Activated naive CD4-positive, alpha-beta T cell treated with anti-CD3 and anti-CD28 coated beads, Interleukin-2, amount 10 ng/mL, durations not matched to agents 7 days and 5 days (primary cell): ENCODE results near the gene ITPR3.

Source experiments
- CTCF ChIA-PET: fragments of 350-600 bp; sonication (Branson Sonifier 250); formaldehyde crosslinking; loops from one replicate; lab custom pipeline; 2021; ENCODE audit warnings: antibody characterized with exemption; lab: Charles Lee
- DNase-seq: peaks from one replicate; pipeline ENCODE4 v3.0.0-alpha.2; 2020
- H3K27ac Mint-ChIP-seq: one replicate; pipeline ENCODE4 v1.8.0; 2021; ENCODE audit warnings: mild to moderate bottlenecking, moderate library complexity, mixed read lengths
- H3K27me3 Mint-ChIP-seq: one replicate; pipeline ENCODE4 v1.8.0; 2021; ENCODE audit warnings: mild to moderate bottlenecking, mixed read lengths
- H3K36me3 Mint-ChIP-seq: one replicate; pipeline ENCODE4 v1.8.0; 2021; ENCODE audit warnings: mixed read lengths
- H3K4me1 Mint-ChIP-seq: one replicate; pipeline ENCODE4 v1.8.0; 2021; ENCODE audit warnings: mixed read lengths
- H3K4me3 Mint-ChIP-seq: one replicate; pipeline ENCODE4 v1.8.0; 2021; ENCODE audit warnings: mild to moderate bottlenecking, moderate library complexity, mixed read lengths
- H3K9me3 Mint-ChIP-seq: one replicate; pipeline ENCODE4 v1.8.0; 2021; ENCODE audit warnings: mixed read lengths

The ITPR3 gene

DNA sequence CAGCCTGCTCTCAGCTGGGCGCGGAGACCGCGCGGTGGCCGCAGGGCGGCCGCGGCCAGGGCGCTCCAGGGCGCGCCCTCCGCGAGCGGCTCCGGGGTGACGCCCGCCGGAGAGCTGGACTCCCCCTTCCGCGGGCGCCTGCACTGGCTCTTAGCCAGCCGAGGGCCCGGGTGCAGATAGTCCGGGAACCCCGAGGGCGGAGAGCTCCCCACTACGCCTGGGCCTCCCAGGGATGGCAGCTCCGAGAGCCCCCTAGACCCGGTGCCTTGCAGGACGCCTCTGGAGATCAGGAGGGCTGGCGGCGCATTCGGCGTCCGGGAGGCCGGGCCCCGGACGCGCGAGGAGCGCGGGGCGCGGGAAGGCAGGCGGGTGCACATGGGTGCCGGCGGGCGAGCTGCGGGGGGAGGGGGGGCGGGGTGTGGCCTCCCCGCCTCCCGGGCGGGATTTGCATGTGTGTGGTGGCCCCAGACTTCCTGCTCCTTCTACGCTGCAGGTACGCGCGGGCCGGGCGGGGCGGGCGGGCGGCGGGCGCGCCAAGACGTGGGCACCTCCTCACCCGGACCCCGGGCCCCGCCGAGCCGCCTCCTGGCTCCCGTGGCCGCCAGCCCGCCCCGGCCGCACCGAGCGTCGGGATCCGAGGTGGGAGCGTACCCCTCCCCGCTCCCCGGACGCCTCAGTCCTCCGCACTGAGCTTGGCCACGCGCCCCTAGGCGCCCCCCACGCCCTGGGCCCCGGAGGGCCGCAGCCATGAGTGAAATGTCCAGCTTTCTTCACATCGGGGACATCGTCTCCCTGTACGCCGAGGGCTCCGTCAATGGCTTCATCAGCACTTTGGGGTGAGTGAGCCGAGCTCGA is at the start of gene ITPR3:
TSS of gene ITPR3 (plus strand) at position 467 of the 855 bp plus-strand sequence. CDS start at position 748, 281 bp downstream.
- DNase-seq: peak; percentile 86
- peaks cover 66% of the 10 kb centered on the region for H3K4me1 Mint-ChIP-seq
- no peaks in the 10 kb centered on the region for H3K27me3 Mint-ChIP-seq
- CTCF ChIA-PET: interaction anchor here (0.5 to 2.3 kb wide), 7 partner anchors 10 to 80 kb away, joined by 3 to 12 read pairs (median 6); no protein-coding TSS in a partner anchor
- peak within 1 kb of the TSS; percentile 95 for H3K27ac Mint-ChIP-seq
- H3K36me3 Mint-ChIP-seq: peaks cover 19% of the 10 kb centered on the region
- peak within 1 kb of the TSS; percentile 93 for H3K4me3 Mint-ChIP-seq
- no peaks in the 10 kb centered on the region for H3K9me3 Mint-ChIP-seq

DNA sequence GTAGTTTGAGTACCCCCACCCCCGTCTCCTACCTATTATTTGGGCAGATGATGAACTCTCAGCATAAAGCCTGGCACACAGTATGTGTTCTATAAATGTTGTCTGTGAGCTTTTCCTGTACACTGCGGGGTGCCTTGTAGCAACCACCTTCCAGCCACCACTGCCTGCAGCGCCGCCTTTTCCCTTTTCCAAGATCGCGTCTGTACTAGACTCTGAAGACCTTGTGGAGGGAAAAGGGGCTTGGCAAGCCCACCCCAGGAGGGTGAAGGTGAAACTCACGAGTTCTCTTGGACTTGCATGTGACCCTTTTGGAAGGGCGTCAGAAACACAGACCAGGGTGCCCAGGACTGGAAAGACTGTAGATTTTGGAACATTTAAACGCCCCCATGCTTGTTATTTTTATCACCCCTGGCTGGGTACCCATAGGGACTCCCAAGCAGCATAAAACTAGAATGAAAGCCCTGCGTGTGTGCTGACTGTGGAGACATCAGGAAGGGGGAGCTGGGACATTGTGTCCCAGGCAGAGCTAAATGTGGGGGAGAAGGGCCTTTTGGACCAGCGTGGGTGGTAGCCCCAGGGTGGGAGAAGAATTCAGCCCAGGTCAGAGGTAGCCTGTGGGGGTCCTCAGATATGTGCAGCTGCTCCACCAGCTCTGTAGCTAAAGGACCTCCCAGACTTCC is 49.3 kb upstream of the ITPR3 start:
- Mint-ChIP-seq H3K27ac (peak overlapping the region; percentile 100), H3K27me3 (no peaks in the 10 kb centered on the region), H3K4me1 (peaks cover 70% of the 10 kb centered on the region), H3K4me3 (peak overlapping the region; percentile 86), H3K9me3 (no peaks in the 10 kb centered on the region), H3K36me3 (peaks cover 60% of the 10 kb centered on the region)
- no peak for DNase-seq
- CTCF ChIA-PET: interaction anchor here (1.0 to 1.5 kb wide), 3 partner anchors 13 to 154 kb away, joined by 3 to 5 read pairs (median 3); partner anchors contain the start of gene CUTA

GRCh38 chr6:33575211-33575610 is 45.9 kb upstream of the ITPR3 start:
- H3K4me3 Mint-ChIP-seq: no peak overlapping the region
- H3K9me3 Mint-ChIP-seq: no peaks in the 10 kb centered on the region
- H3K27ac Mint-ChIP-seq: peak overlapping the region; percentile 77
- H3K27me3 Mint-ChIP-seq: no peaks in the 10 kb centered on the region
- H3K4me1 Mint-ChIP-seq: peaks cover 68% of the 10 kb centered on the region
- no peak for DNase-seq
- peaks cover 58% of the 10 kb centered on the region for H3K36me3 Mint-ChIP-seq
- CTCF ChIA-PET: no interaction called here

GRCh38 chr6:33576668-33577067 is 44.5 kb upstream of the ITPR3 start:
- peak overlapping the region; percentile 94 for H3K27ac Mint-ChIP-seq
- DNase-seq: no peak
- H3K4me1 Mint-ChIP-seq: peaks cover 59% of the 10 kb centered on the region
- H3K27me3 Mint-ChIP-seq: no peaks in the 10 kb centered on the region
- H3K36me3 Mint-ChIP-seq: peaks cover 50% of the 10 kb centered on the region
- H3K9me3 Mint-ChIP-seq: no peaks in the 10 kb centered on the region
- H3K4me3 Mint-ChIP-seq: peak overlapping the region; percentile 94
- CTCF ChIA-PET: interaction anchor here (0.9 to 1.0 kb wide), 2 partner anchors 10 to 122 kb away, joined by 3 read pairs; partner anchors contain the start of gene ZBTB9

DNA sequence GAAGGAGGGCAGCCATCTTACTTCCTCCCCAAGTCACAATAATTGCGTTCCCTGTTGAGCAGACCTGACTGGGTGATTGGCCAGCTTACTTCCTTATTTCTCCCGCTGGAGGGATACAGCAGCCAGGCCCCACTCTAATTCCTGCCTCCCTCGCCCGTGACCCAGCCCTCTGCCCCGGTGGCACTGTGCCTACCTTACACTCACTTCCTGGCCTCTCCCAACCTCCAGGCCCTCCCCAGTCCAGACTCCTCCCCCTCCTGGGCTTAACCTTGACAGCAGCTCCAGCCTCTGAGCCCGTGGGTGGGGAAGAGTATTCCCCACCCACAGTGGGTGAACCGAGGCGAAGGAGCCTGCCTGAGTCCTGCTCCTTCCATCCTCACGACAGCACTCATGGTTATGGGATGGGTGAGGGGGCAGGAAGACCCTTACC is 44.0 kb upstream of the ITPR3 start:
- Mint-ChIP-seq H3K27ac (peak overlapping the region; percentile 94), H3K4me3 (peak overlapping the region; percentile 94)
- CTCF ChIA-PET: interaction anchor here (0.6 to 1.0 kb wide), 3 partner anchors 9 to 300 kb away, joined by 3 read pairs; partner anchors contain the start of gene ZBTB9

GRCh38 chr6:33577718-33578117 is 43.4 kb upstream of the ITPR3 start:
- CTCF ChIA-PET: interaction anchor here (0.6 kb wide), 1 partner anchor 300 kb away, joined by 3 read pairs; no protein-coding TSS in a partner anchor
- no peaks in the 10 kb centered on the region for H3K27me3 Mint-ChIP-seq
- H3K27ac Mint-ChIP-seq: peak overlapping the region; percentile 94
- H3K4me1 Mint-ChIP-seq: peaks cover 50% of the 10 kb centered on the region
- peak overlapping the region; percentile 94 for H3K4me3 Mint-ChIP-seq
- DNase-seq: no peak
- no peaks in the 10 kb centered on the region for H3K9me3 Mint-ChIP-seq
- H3K36me3 Mint-ChIP-seq: peaks cover 41% of the 10 kb centered on the region

More for the DNA sequence above, 44.0 kb upstream of the ITPR3 start:
- peak; percentile 61 for DNase-seq
- Mint-ChIP-seq H3K4me1 (peaks cover 55% of the 10 kb centered on the region), H3K36me3 (peaks cover 45% of the 10 kb centered on the region), H3K27me3 (no peaks in the 10 kb centered on the region), H3K9me3 (no peaks in the 10 kb centered on the region)

DNA sequence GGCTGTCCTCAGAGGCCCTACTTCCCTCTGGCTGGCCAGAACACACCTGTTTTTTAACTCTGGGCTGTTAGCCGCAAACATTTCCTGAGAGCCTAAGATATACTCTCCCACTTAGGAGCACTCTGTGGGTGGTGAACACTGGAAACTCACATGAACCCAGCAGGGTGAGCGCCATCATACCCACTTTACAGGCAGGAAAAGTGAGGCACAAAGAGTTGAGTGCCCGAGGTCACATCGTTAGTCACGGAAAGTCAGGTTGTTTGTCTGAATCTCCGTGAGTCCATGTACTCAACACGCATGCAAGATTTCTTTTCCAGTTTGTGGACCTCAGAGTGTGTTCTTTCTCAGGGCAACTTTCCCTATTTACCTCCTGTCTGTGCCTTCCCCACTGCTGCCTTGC is 43.0 kb upstream of the ITPR3 start:
- H3K36me3 Mint-ChIP-seq: peaks cover 41% of the 10 kb centered on the region
- H3K9me3 Mint-ChIP-seq: no peaks in the 10 kb centered on the region
- CTCF ChIA-PET: interaction anchor here (0.9 to 3.2 kb wide), 5 partner anchors 30 to 160 kb away, joined by 3 to 9 read pairs (median 6); partner anchors contain the start of genes CUTA and ZBTB9

DNA sequence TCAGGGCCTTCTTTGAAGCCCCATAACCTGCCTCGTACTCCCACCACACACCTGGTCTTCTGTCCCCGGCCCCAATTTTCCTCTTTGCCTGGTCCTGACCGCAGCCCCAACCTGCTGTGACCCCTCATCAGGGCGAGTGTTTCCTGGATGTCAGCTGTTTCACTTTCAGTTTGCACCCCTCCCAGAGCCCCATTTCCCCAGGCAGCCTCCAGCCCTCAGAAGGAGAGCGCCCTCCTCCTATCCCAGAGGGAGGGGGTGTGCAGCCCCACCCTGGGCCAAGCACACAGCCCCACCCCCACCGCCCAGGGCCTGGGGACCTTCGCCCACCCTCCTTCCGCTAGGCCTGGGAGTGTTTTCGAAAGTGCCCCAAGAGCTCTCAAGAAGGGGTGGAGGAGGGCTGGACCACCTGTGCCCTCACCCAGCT is 42.5 kb upstream of the ITPR3 start:
- Mint-ChIP-seq H3K36me3 (peaks cover 40% of the 10 kb centered on the region), H3K27me3 (no peaks in the 10 kb centered on the region), H3K27ac (peak overlapping the region; percentile 94), H3K9me3 (no peaks in the 10 kb centered on the region), H3K4me1 (peaks cover 54% of the 10 kb centered on the region), H3K4me3 (peak overlapping the region; percentile 94)
- peak; percentile 83 for DNase-seq
- CTCF ChIA-PET: interaction anchor here (0.9 to 3.2 kb wide), 7 partner anchors 29 to 160 kb away, joined by 3 to 9 read pairs (median 6); partner anchors contain the start of genes CUTA and ZBTB9

More for the DNA sequence above, 43.0 kb upstream of the ITPR3 start:
- Mint-ChIP-seq H3K4me1 (peaks cover 51% of the 10 kb centered on the region), H3K27me3 (no peaks in the 10 kb centered on the region), H3K27ac (peak overlapping the region; percentile 94), H3K4me3 (peak overlapping the region; percentile 94)
- no peak for DNase-seq

- Mint-ChIP-seq H3K27ac (peak within 1 kb of the TSS; percentile 94), H3K27me3 (no peaks in the 10 kb centered on the region), H3K4me1 (peaks cover 51% of the 10 kb centered on the region), H3K9me3 (no peaks in the 10 kb centered on the region), H3K36me3 (peaks cover 28% of the 10 kb centered on the region), H3K4me3 (peak within 1 kb of the TSS; percentile 94)
- DNase-seq: peak; percentile 93
- CTCF ChIA-PET: interaction anchor here (0.6 to 3.2 kb wide), 11 partner anchors 10 to 319 kb away, joined by 3 to 9 read pairs (median 5); partner anchors contain the start of genes CUTA and ZBTB9
Measured at GRCh38 chr6:33579828-33580714, 41.1 kb upstream of the ITPR3 start, which contains the start of gene BAK1. Gene BAK1 (minus strand): TSS chr6:33580276. CDS start chr6:33577604, 2,672 bp downstream.

GRCh38 chr6:33581186-33581585 is 39.9 kb upstream of the ITPR3 start:
- Mint-ChIP-seq H3K4me1 (peaks cover 55% of the 10 kb centered on the region), H3K27me3 (no peaks in the 10 kb centered on the region), H3K36me3 (peaks cover 24% of the 10 kb centered on the region), H3K27ac (peak overlapping the region; percentile 94), H3K4me3 (no peak overlapping the region), H3K9me3 (no peaks in the 10 kb centered on the region)
- CTCF ChIA-PET: interaction anchor here (0.8 to 3.2 kb wide), 2 partner anchors 9 to 120 kb away, joined by 3 to 9 read pairs; no protein-coding TSS in a partner anchor
- no peak for DNase-seq

- CTCF ChIA-PET: interaction anchor here (0.6 to 5.2 kb wide), 5 partner anchors 24 to 502 kb away, joined by 3 to 44 read pairs (median 5); no protein-coding TSS in a partner anchor
Measured at GRCh38 chr6:33583591-33584155, 37.4 kb upstream of the ITPR3 start.

GRCh38 chr6:33584700-33585402 is 36.3 kb upstream of the ITPR3 start:
- H3K4me3 Mint-ChIP-seq: peak overlapping the region; percentile 76
- H3K27me3 Mint-ChIP-seq: no peaks in the 10 kb centered on the region
- H3K27ac Mint-ChIP-seq: peak overlapping the region; percentile 91
- no peaks in the 10 kb centered on the region for H3K36me3 Mint-ChIP-seq
- CTCF ChIA-PET: interaction anchor here (0.6 to 5.2 kb wide), 17 partner anchors 13 to 189 kb away, joined by 3 to 44 read pairs (median 3); partner anchors contain the start of genes CUTA and ITPR3
- peaks cover 38% of the 10 kb centered on the region for H3K4me1 Mint-ChIP-seq
- no peak for DNase-seq
- H3K9me3 Mint-ChIP-seq: no peaks in the 10 kb centered on the region

More at GRCh38 chr6:33583591-33584155, 37.4 kb upstream of the ITPR3 start:
- H3K4me1 Mint-ChIP-seq: peaks cover 38% of the 10 kb centered on the region
- peak overlapping the region; percentile 65 for H3K27ac Mint-ChIP-seq
- no peak overlapping the region for H3K4me3 Mint-ChIP-seq
- no peak for DNase-seq
- H3K27me3 Mint-ChIP-seq: no peaks in the 10 kb centered on the region
- H3K36me3 Mint-ChIP-seq: peaks cover 8% of the 10 kb centered on the region
- H3K9me3 Mint-ChIP-seq: no peaks in the 10 kb centered on the region
